ENCODE data around the gene KRT74.

Gene KRT74

GRCh38 chr12:52570511-52570910, 3.1 kb downstream of the KRT74 start:
- no peak for DNase-seq

- DNase-seq: no peak
Observed at GRCh38 chr12:52568111-52568510, 5.5 kb downstream of the KRT74 start.

- peak in 1 of 5 experiments; percentile 82 for DNase-seq
Observed at GRCh38 chr12:52566847-52567291, 6.8 kb downstream of the KRT74 start.

- no peak for DNase-seq
Observed at GRCh38 chr12:52564582-52564981, 9.1 kb downstream of the KRT74 start.

GRCh38 chr12:52561880-52562449, 11.7 kb downstream of the KRT74 start:
- DNase-seq: no peak

GRCh38 chr12:52559979-52560378, 13.7 kb downstream of the KRT74 start:
- no peak for DNase-seq

- DNase-seq: no peak
Observed at GRCh38 chr12:52558781-52559445, 14.7 kb downstream of the KRT74 start.

- DNase-seq: no peak
Observed at GRCh38 chr12:52557476-52557875, 16.2 kb downstream of the KRT74 start.

GRCh38 chr12:52555577-52555976, 18.1 kb downstream of the KRT74 start:
- peak in 2 of 5 experiments; percentile 23 to 38 for DNase-seq

GRCh38 chr12:52552681-52553195, 20.9 kb downstream of the KRT74 start, which contains the start of gene KRT71:
Gene KRT71 (minus strand): TSS chr12:52553145. CDS start chr12:52553077, 68 bp downstream.
- no peak for DNase-seq

- DNase-seq: no peak
Observed at GRCh38 chr12:52552055-52552454, 21.6 kb downstream of the KRT74 start.

- DNase-seq: no peak
Observed at GRCh38 chr12:52551216-52551865, 22.3 kb downstream of the KRT74 start.

GRCh38 chr12:52546126-52546525, 27.5 kb downstream of the KRT74 start:
- no peak for DNase-seq

- DNase-seq: no peak
Observed at GRCh38 chr12:52543985-52544883, 29.4 kb downstream of the KRT74 start.

GRCh38 chr12:52542785-52543318, 30.8 kb downstream of the KRT74 start:
- DNase-seq: peak in 1 of 5 experiments; percentile 14

GRCh38 chr12:52542157-52542556, 31.5 kb downstream of the KRT74 start:
- no peak for DNase-seq

- DNase-seq: no peak
Observed at GRCh38 chr12:52541709-52542108, 31.9 kb downstream of the KRT74 start.

GRCh38 chr12:52540531-52540930, 33.1 kb downstream of the KRT74 start:
- no peak for DNase-seq

- no peak for DNase-seq
Observed at GRCh38 chr12:52539821-52540173, 33.8 kb downstream of the KRT74 start.

- no peak for DNase-seq
Observed at GRCh38 chr12:52539083-52539820, 34.4 kb downstream of the KRT74 start.

GRCh38 chr12:52537101-52537500, 36.5 kb downstream of the KRT74 start:
- no peak for DNase-seq

GRCh38 chr12:52535574-52535973, 38.1 kb downstream of the KRT74 start:
- no peak for DNase-seq

Measured in T-helper 2 cell (primary cell).